Muscle of leg (tissue), 11 donors: Measurements from ENCODE around the gene RNF5. TPM values are rescaled to one million over a fixed set of nuclear protein-coding genes. Genes with fewer than 3 reads are reported as not detected.

Experiments
- DNase-seq: peaks from one replicate; pipeline ENCODE4 v3.0.0; 2013
- H3K27ac ChIP-seq: one replicate; pipeline ENCODE4 v1.5.1; 2013; ENCODE audit warnings: mild to moderate bottlenecking, low read length, control low read depth
- H3K27me3 ChIP-seq: one replicate; pipeline ENCODE4 v1.6.1; 2013; ENCODE audit warnings: low read length; ENCODE audit not compliant: control insufficient read depth, insufficient read depth
- H3K36me3 ChIP-seq: one replicate; pipeline ENCODE4 v1.6.1; 2013; ENCODE audit warnings: low read length; ENCODE audit not compliant: control insufficient read depth, insufficient read depth
- H3K4me1 ChIP-seq: one replicate; pipeline ENCODE4 v1.6.1; 2013; ENCODE audit warnings: low read length; ENCODE audit not compliant: control insufficient read depth, insufficient read depth
- H3K4me3 ChIP-seq: one replicate; pipeline ENCODE4 v1.5.1; 2013; ENCODE audit warnings: low read length, control low read depth
- H3K9me3 ChIP-seq: replicated peaks from 2 replicates; pipeline ENCODE4 v1.6.1; 2013; ENCODE audit warnings: low read depth, low read length; ENCODE audit not compliant: control insufficient read depth
- WGBS: methylation state at CpG from one replicate; pipeline ENCODE4 v1.1.5; 2013; ENCODE audit warnings: missing lambda C conversion rate; ENCODE audit not compliant: insufficient coverage; 5-methylcytosine and 5-hydroxymethylcytosine counted together
- polyA plus RNA-seq, 8 donors: library from polyadenylated mRNA; unstranded; fragments of 120-200 nt; gene quantifications; one replicate each; pipeline versions ENCODE4 v1.2.1 to v1.2.3, GENCODE V29; 2013; ENCODE audit warnings: inconsistent platforms in 1 of 8, low replicate concordance in 1 of 8; ENCODE audit not compliant: insufficient read length in 8 of 8, insufficient read depth in 1 of 8
- total RNA-seq: library from RNA; stranded (reverse); fragments of 120-200 nt; gene quantifications from one replicate; pipeline ENCODE4 v1.2.4, GENCODE V29; 2013

The RNF5 gene
- total and polyA plus RNA-seq, 9 donors: 41.5 to 57.5 (median 52.7) TPM

- H3K27me3 ChIP-seq: no peaks in the 10 kb centered on the region
- peak; percentile 99 for DNase-seq
- H3K27ac ChIP-seq: peak within 1 kb of the TSS; percentile 100
- no peaks in the 10 kb centered on the region for H3K9me3 ChIP-seq
- peaks cover 44% of the 10 kb centered on the region for H3K4me1 ChIP-seq
- peaks cover 20% of the 10 kb centered on the region for H3K36me3 ChIP-seq
- peak within 1 kb of the TSS; percentile 92 for H3K4me3 ChIP-seq
- 1% methylated on average over 10 of the region's 27 CpGs for whole genome bisulfite sequencing
Measured at GRCh38 chr6:32175711-32176475, 2.3 kb upstream of the RNF5 start, which contains the start of gene AGPAT1. TSS of gene AGPAT1 (minus strand) at chr6:32176084. CDS start at chr6:32171496, 4,588 bp downstream.

- peak overlapping the region; percentile 92 for H3K4me3 ChIP-seq
- H3K9me3 ChIP-seq: no peaks in the 10 kb centered on the region
- H3K4me1 ChIP-seq: peaks cover 44% of the 10 kb centered on the region
- 0% methylated on average over 4 of the region's 5 CpGs for WGBS
- no peaks in the 10 kb centered on the region for H3K27me3 ChIP-seq
- peaks cover 20% of the 10 kb centered on the region for H3K36me3 ChIP-seq
- peak overlapping the region; percentile 100 for H3K27ac ChIP-seq
- DNase-seq: peak; percentile 41
Measured at GRCh38 chr6:32176476-32177182, 1.6 kb upstream of the RNF5 start.

GRCh38 chr6:32177183-32177787 lies 920 bp upstream of the RNF5 start:
- 0% methylated on average over 11 of the region's 20 CpGs for WGBS
- no peak for DNase-seq
- H3K4me3 ChIP-seq: peak overlapping the region; percentile 77
- no peaks in the 10 kb centered on the region for H3K27me3 ChIP-seq
- H3K4me1 ChIP-seq: peaks cover 44% of the 10 kb centered on the region
- peaks cover 24% of the 10 kb centered on the region for H3K36me3 ChIP-seq
- H3K9me3 ChIP-seq: no peaks in the 10 kb centered on the region
- H3K27ac ChIP-seq: peak overlapping the region; percentile 100

- H3K4me1 ChIP-seq: peaks cover 40% of the 10 kb centered on the region
- H3K36me3 ChIP-seq: peaks cover 32% of the 10 kb centered on the region
- peak overlapping the region; percentile 77 for H3K4me3 ChIP-seq
- no peaks in the 10 kb centered on the region for H3K9me3 ChIP-seq
- peak overlapping the region; percentile 100 for H3K27ac ChIP-seq
- WGBS: 5% methylated on average over 20 of the region's 24 CpGs
- no peaks in the 10 kb centered on the region for H3K27me3 ChIP-seq
- DNase-seq: no peak
Measured at GRCh38 chr6:32178547-32179440, 589 bp downstream of the RNF5 start.

GRCh38 chr6:32179766-32180405 lies 1.7 kb downstream of the RNF5 start:
- WGBS: 77% methylated on average over 6 of the region's 10 CpGs
- H3K36me3 ChIP-seq: peaks cover 38% of the 10 kb centered on the region
- H3K27ac ChIP-seq: no peak overlapping the region
- no peaks in the 10 kb centered on the region for H3K27me3 ChIP-seq
- no peaks in the 10 kb centered on the region for H3K9me3 ChIP-seq
- DNase-seq: peak; percentile 27
- H3K4me3 ChIP-seq: no peak overlapping the region
- H3K4me1 ChIP-seq: peaks cover 40% of the 10 kb centered on the region

- no peak overlapping the region for H3K27ac ChIP-seq
- peaks cover 42% of the 10 kb centered on the region for H3K36me3 ChIP-seq
- peak; percentile 7 for DNase-seq
- H3K27me3 ChIP-seq: no peaks in the 10 kb centered on the region
- H3K4me3 ChIP-seq: no peak overlapping the region
- H3K9me3 ChIP-seq: no peaks in the 10 kb centered on the region
- WGBS: 72% methylated on average over 6 of the region's 15 CpGs
- H3K4me1 ChIP-seq: peaks cover 40% of the 10 kb centered on the region
Measured at GRCh38 chr6:32181148-32181702, 3.0 kb downstream of the RNF5 start.

GRCh38 chr6:32181915-32182529 lies 3.8 kb downstream of the RNF5 start:
- peak; percentile 12 for DNase-seq
- Histone ChIP-seq H3K27me3 (no peaks in the 10 kb centered on the region), H3K9me3 (no peaks in the 10 kb centered on the region), H3K27ac (no peak overlapping the region), H3K4me3 (no peak overlapping the region), H3K36me3 (peaks cover 50% of the 10 kb centered on the region), H3K4me1 (peaks cover 39% of the 10 kb centered on the region)
- WGBS: 90% methylated on average over 4 of the region's 10 CpGs

GRCh38 chr6:32182555-32182981 lies 4.4 kb downstream of the RNF5 start:
- WGBS: 76% methylated on average over 9 of the region's 10 CpGs
- Histone ChIP-seq H3K27ac (no peak overlapping the region), H3K36me3 (peaks cover 55% of the 10 kb centered on the region), H3K4me1 (peaks cover 38% of the 10 kb centered on the region), H3K9me3 (no peaks in the 10 kb centered on the region), H3K27me3 (no peaks in the 10 kb centered on the region), H3K4me3 (no peak overlapping the region)
- DNase-seq: peak; percentile 17

- peaks cover 60% of the 10 kb centered on the region for H3K36me3 ChIP-seq
- no peaks in the 10 kb centered on the region for H3K27me3 ChIP-seq
- H3K4me1 ChIP-seq: peaks cover 42% of the 10 kb centered on the region
- 100% methylated on average over 1 of the region's 3 CpGs for WGBS
- H3K9me3 ChIP-seq: no peaks in the 10 kb centered on the region
- peak overlapping the region; percentile 9 for H3K27ac ChIP-seq
- no peak overlapping the region for H3K4me3 ChIP-seq
- peak; percentile 6 for DNase-seq
Measured at GRCh38 chr6:32183030-32183429, 4.8 kb downstream of the RNF5 start.
